Measurements from ENCODE around the gene SERPINB2.
"Not testable (repeated sequence)": the region's sequence is repeated elsewhere in the genome, so short reads cannot be mapped to it uniquely, and the experiment has no call there.

The SERPINB2 gene

GRCh38 chr18:63936156-63936931, 48.8 kb downstream of the SERPINB2 start:
- H3K9me3 ChIP-seq (ENCODE audit: control insufficient read depth, insufficient read depth, low read length), result no peaks in the 10 kb centered on the region
- H3K36me3 ChIP-seq (ENCODE audit: insufficient read depth, low read length), result no peaks in the 10 kb centered on the region
- H3K9ac ChIP-seq (ENCODE audit: low read depth, low read length), result peak overlapping the region; percentile 64; the same call in 1 of the 2 replicates
- no peaks in the 10 kb centered on the region for H3K4me1 ChIP-seq (ENCODE audit: insufficient read depth, low read length)

- Histone ChIP-seq H3K4me1 (ENCODE audit: insufficient read depth, low read length) (no peaks in the 10 kb centered on the region), H3K9ac (ENCODE audit: low read depth, low read length) (peak overlapping the region; percentile 64; the same call in 1 of the 2 replicates), H3K36me3 (ENCODE audit: insufficient read depth, low read length) (no peaks in the 10 kb centered on the region), H3K9me3 (ENCODE audit: control insufficient read depth, insufficient read depth, low read length) (no peaks in the 10 kb centered on the region)
Measured at GRCh38 chr18:63936932-63937393, 49.5 kb downstream of the SERPINB2 start.

GRCh38 chr18:63940008-63940407, 52.5 kb downstream of the SERPINB2 start:
- Histone ChIP-seq H3K4me1 (ENCODE audit: insufficient read depth, low read length) (no peaks in the 10 kb centered on the region), H3K9me3 (ENCODE audit: control insufficient read depth, insufficient read depth, low read length) (no peaks in the 10 kb centered on the region), H3K36me3 (ENCODE audit: insufficient read depth, low read length) (no peaks in the 10 kb centered on the region), H3K9ac (ENCODE audit: low read depth, low read length) (no peak overlapping the region)

- not testable (repeated sequence) for H3K4me1 ChIP-seq (ENCODE audit: insufficient read depth, low read length); H3K36me3 ChIP-seq (ENCODE audit: insufficient read depth, low read length); H3K9me3 ChIP-seq (ENCODE audit: control insufficient read depth, insufficient read depth, low read length)
- peak overlapping the region; percentile 24; the same call in 1 of the 2 replicates for H3K9ac ChIP-seq (ENCODE audit: low read depth, low read length)
Measured at GRCh38 chr18:63940543-63941050, 53.1 kb downstream of the SERPINB2 start.

GRCh38 chr18:63947051-63947790, 59.7 kb downstream of the SERPINB2 start:
- H3K4me1 ChIP-seq (ENCODE audit: insufficient read depth, low read length), result no peaks in the 10 kb centered on the region
- no peaks in the 10 kb centered on the region for H3K36me3 ChIP-seq (ENCODE audit: insufficient read depth, low read length)
- no peaks in the 10 kb centered on the region for H3K9me3 ChIP-seq (ENCODE audit: control insufficient read depth, insufficient read depth, low read length)
- H3K9ac ChIP-seq (ENCODE audit: low read depth, low read length), result no peak overlapping the region

GRCh38 chr18:63949068-63949737, 61.7 kb downstream of the SERPINB2 start, which contains the start of gene HMSD:
HMSD (plus strand) TSS chr18:63949301; CDS start chr18:63953456, 4,155 bp downstream.
- no peaks in the 10 kb centered on the region for H3K9me3 ChIP-seq (ENCODE audit: control insufficient read depth, insufficient read depth, low read length)
- no peaks in the 10 kb centered on the region for H3K4me1 ChIP-seq (ENCODE audit: insufficient read depth, low read length)
- peak within 1 kb of the TSS; percentile 74 for H3K9ac ChIP-seq (ENCODE audit: low read depth, low read length)
- no peaks in the 10 kb centered on the region for H3K36me3 ChIP-seq (ENCODE audit: insufficient read depth, low read length)

GRCh38 chr18:63951302-63951705, 63.8 kb downstream of the SERPINB2 start:
- no peaks in the 10 kb centered on the region for H3K9me3 ChIP-seq (ENCODE audit: control insufficient read depth, insufficient read depth, low read length)
- no peaks in the 10 kb centered on the region for H3K4me1 ChIP-seq (ENCODE audit: insufficient read depth, low read length)
- no peak overlapping the region for H3K9ac ChIP-seq (ENCODE audit: low read depth, low read length)
- no peaks in the 10 kb centered on the region; the same call in 1 of the 2 replicates for H3K36me3 ChIP-seq (ENCODE audit: insufficient read depth, low read length)
